SU-DHL-6 (cell line): ENCODE data around the gene HHAT.

ENCODE experiments used
- H2AFZ ChIP-seq: fragments of 200-600 bp; sonication (generic); 2 replicates; pipeline ENCODE4 v1.6.1; 2014; ENCODE audit warnings: low read depth, mild to moderate bottlenecking, moderate library complexity, mixed read lengths, antibody characterized with exemption, low read length; ENCODE audit not compliant: severe bottlenecking
- H3F3A ChIP-seq: fragments of 200-600 bp; shearing (Covaris generic); 2 replicates; pipeline ENCODE4 v1.6.0; 2016; ENCODE audit warnings: antibody characterized with exemption, mild to moderate bottlenecking; ENCODE audit not compliant: insufficient read depth
- H3K27ac ChIP-seq: fragments of 200-600 bp; sonication (generic); 2 replicates; pipeline ENCODE4 v1.5.1; 2016; ENCODE audit warnings: low read depth, mild to moderate bottlenecking, low read length, moderate library complexity, mixed read lengths
- H3K27me3 ChIP-seq: fragments of 200-600 bp; sonication (generic), shearing (Covaris generic); 2 replicates; pipeline ENCODE4 v1.6.0; 2014; ENCODE audit warnings: mild to moderate bottlenecking, low read length
- H3K36me3 ChIP-seq: fragments of 200-600 bp; sonication (generic); 2 replicates; pipeline ENCODE4 v1.6.1; 2014; ENCODE audit warnings: mild to moderate bottlenecking, low read length, mixed read lengths
- H3K4me2 ChIP-seq: fragments of 300-600, 200-600 bp; shearing (Covaris generic), sonication (generic); 2 replicates; pipeline ENCODE4 v1.6.0; 2014; ENCODE audit warnings: low read length, low read depth, mild to moderate bottlenecking; ENCODE audit not compliant: poor library complexity, severe bottlenecking
- H3K4me3 ChIP-seq: fragments of 200-600 bp; sonication (generic); 2 replicates; pipeline ENCODE4 v1.5.1; 2014; ENCODE audit warnings: antibody characterized with exemption, low read length, mild to moderate bottlenecking, mixed read lengths; ENCODE audit not compliant: insufficient read depth, poor library complexity, severe bottlenecking
- H3K79me2 ChIP-seq: fragments of 200-600 bp; sonication (generic); 2 replicates; pipeline ENCODE4 v1.6.1; 2014; ENCODE audit warnings: mild to moderate bottlenecking, low read length, moderate library complexity; ENCODE audit not compliant: insufficient read depth
- H3K9ac ChIP-seq: fragments of 200-600 bp; sonication (generic); 2 replicates; pipeline ENCODE4 v1.7.0; 2014; ENCODE audit warnings: mild to moderate bottlenecking, low read length
- H3K9me2 ChIP-seq: fragments of 200-600 bp; sonication (generic); replicated peaks from 2 replicates; pipeline ENCODE4 v1.6.1; 2014; ENCODE audit warnings: low read length; ENCODE audit not compliant: insufficient read depth
- H3K9me3 ChIP-seq: fragments of 200-600 bp; sonication (generic); 2 replicates; pipeline ENCODE4 v1.6.1; 2014; ENCODE audit warnings: low read length, mixed read lengths; ENCODE audit not compliant: insufficient read depth
- H4K20me1 ChIP-seq: fragments of 200-600 bp; sonication (generic); 2 replicates; pipeline ENCODE4 v1.6.1; 2014; ENCODE audit warnings: low read depth, mild to moderate bottlenecking, antibody characterized with exemption, low read length, moderate library complexity, mixed read lengths
- EZH2phosphoT487 ChIP-seq: fragments of 200-600 bp; sonication (generic), shearing (Covaris generic); conservative IDR thresholded peaks from 2 replicates; pipeline ENCODE4 v1.6.1; 2018; ENCODE audit warnings: mild to moderate bottlenecking, antibody characterized with exemption, low read length, moderate library complexity, mixed read lengths
- TF ChIP-seq, protein P1 (sequence below): fragments of 200-600 bp; sonication (generic); IDR thresholded peaks from one replicate; pipeline ENCODE4 v1.5.1; 2017; ENCODE audit warnings: antibody characterized with exemption, mild to moderate bottlenecking, low read length, moderate library complexity; ENCODE audit not compliant: insufficient read depth, poor library complexity, severe bottlenecking

The HHAT gene

GRCh38 chr1:210369425-210369824 lies 40.7 kb downstream of the HHAT start:
- H4K20me1 ChIP-seq = no peaks in the 10 kb centered on the region
- no peak overlapping the region for H3K27ac ChIP-seq
- no peak overlapping the region for H3K4me3 ChIP-seq
- H3K9ac ChIP-seq = no peak overlapping the region
- no peaks in the 10 kb centered on the region for H3K9me3 ChIP-seq
- no peaks in the 10 kb centered on the region for H3K79me2 ChIP-seq
- H3K4me2 ChIP-seq = no peak overlapping the region
- no peaks in the 10 kb centered on the region for H3K9me2 ChIP-seq
- TF ChIP-seq, protein P1, sequence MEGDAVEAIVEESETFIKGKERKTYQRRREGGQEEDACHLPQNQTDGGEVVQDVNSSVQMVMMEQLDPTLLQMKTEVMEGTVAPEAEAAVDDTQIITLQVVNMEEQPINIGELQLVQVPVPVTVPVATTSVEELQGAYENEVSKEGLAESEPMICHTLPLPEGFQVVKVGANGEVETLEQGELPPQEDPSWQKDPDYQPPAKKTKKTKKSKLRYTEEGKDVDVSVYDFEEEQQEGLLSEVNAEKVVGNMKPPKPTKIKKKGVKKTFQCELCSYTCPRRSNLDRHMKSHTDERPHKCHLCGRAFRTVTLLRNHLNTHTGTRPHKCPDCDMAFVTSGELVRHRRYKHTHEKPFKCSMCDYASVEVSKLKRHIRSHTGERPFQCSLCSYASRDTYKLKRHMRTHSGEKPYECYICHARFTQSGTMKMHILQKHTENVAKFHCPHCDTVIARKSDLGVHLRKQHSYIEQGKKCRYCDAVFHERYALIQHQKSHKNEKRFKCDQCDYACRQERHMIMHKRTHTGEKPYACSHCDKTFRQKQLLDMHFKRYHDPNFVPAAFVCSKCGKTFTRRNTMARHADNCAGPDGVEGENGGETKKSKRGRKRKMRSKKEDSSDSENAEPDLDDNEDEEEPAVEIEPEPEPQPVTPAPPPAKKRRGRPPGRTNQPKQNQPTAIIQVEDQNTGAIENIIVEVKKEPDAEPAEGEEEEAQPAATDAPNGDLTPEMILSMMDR = no peak
- no peak for TF ChIP-seq EZH2phosphoT487
- H3K27me3 ChIP-seq = no peaks in the 10 kb centered on the region
- H3K36me3 ChIP-seq = no peaks in the 10 kb centered on the region
- H3F3A ChIP-seq = no peaks in the 10 kb centered on the region
- H2AFZ ChIP-seq = no peak overlapping the region

- Histone ChIP-seq H3K4me3 (no peak overlapping the region), H3K79me2 (no peaks in the 10 kb centered on the region), H3K4me2 (no peak overlapping the region), H3K36me3 (no peaks in the 10 kb centered on the region), H3K27me3 (no peaks in the 10 kb centered on the region), H4K20me1 (no peaks in the 10 kb centered on the region), H2AFZ (no peak overlapping the region), H3K9me3 (no peaks in the 10 kb centered on the region), H3F3A (no peaks in the 10 kb centered on the region), H3K9me2 (no peaks in the 10 kb centered on the region), H3K9ac (no peak overlapping the region), H3K27ac (no peak overlapping the region)
- TF ChIP-seq EZH2phosphoT487 = no peak
- TF ChIP-seq, protein P1 = no peak
Observed at GRCh38 chr1:210371916-210372315, 43.2 kb downstream of the HHAT start.

- Histone ChIP-seq H3K9ac (no peak overlapping the region), H3K4me2 (no peak overlapping the region), H4K20me1 (no peaks in the 10 kb centered on the region), H2AFZ (no peak overlapping the region), H3K27me3 (no peaks in the 10 kb centered on the region), H3K79me2 (no peaks in the 10 kb centered on the region), H3K27ac (no peak overlapping the region), H3K36me3 (no peaks in the 10 kb centered on the region), H3K9me3 (no peaks in the 10 kb centered on the region), H3K4me3 (no peak overlapping the region), H3K9me2 (no peaks in the 10 kb centered on the region), H3F3A (no peaks in the 10 kb centered on the region)
- no peak for TF ChIP-seq EZH2phosphoT487
- TF ChIP-seq, protein P1 = no peak
Observed at GRCh38 chr1:210372491-210372890, 43.8 kb downstream of the HHAT start.
